ENCODE data around the gene UBE2QL1.

UBE2QL1 gene

GRCh38 chr5:6469836-6470235 is 21.2 kb downstream of the UBE2QL1 start:
- no peak overlapping the region for H3K4me3 ChIP-seq (ENCODE audit: low read depth, low read length)
- TF ChIP-seq CTCF (IDR thresholded peaks at IDR 0.05; ENCODE audit: low read depth, low read length) = no peak

- no peak for TF ChIP-seq CTCF (IDR thresholded peaks at IDR 0.05; ENCODE audit: low read depth, low read length)
These were observed 22.0 kb downstream of the UBE2QL1 start for GRCh38 chr5:6470672-6471071.

GRCh38 chr5:6471252-6471651 is 22.6 kb downstream of the UBE2QL1 start:
- no peak for TF ChIP-seq CTCF (IDR thresholded peaks at IDR 0.05; ENCODE audit: low read depth, low read length)

More at GRCh38 chr5:6470672-6471071, 22.0 kb downstream of the UBE2QL1 start:
- no peak overlapping the region for H3K4me3 ChIP-seq (ENCODE audit: low read depth, low read length)

GRCh38 chr5:6472792-6473191 is 24.1 kb downstream of the UBE2QL1 start:
- H3K4me3 ChIP-seq (ENCODE audit: low read depth, low read length) = no peak overlapping the region
- no peak for TF ChIP-seq CTCF (IDR thresholded peaks at IDR 0.05; ENCODE audit: low read depth, low read length)

More at GRCh38 chr5:6471252-6471651, 22.6 kb downstream of the UBE2QL1 start:
- H3K4me3 ChIP-seq (ENCODE audit: low read depth, low read length) = no peak overlapping the region

GRCh38 chr5:6473284-6473683 is 24.6 kb downstream of the UBE2QL1 start:
- TF ChIP-seq CTCF (IDR thresholded peaks at IDR 0.05; ENCODE audit: low read depth, low read length) = no peak
- H3K4me3 ChIP-seq (ENCODE audit: low read depth, low read length) = no peak overlapping the region

- no peak for TF ChIP-seq CTCF (IDR thresholded peaks at IDR 0.05; ENCODE audit: low read depth, low read length)
- no peak overlapping the region for H3K4me3 ChIP-seq (ENCODE audit: low read depth, low read length)
These were observed 27.1 kb downstream of the UBE2QL1 start for GRCh38 chr5:6475626-6476312.

- TF ChIP-seq CTCF (IDR thresholded peaks at IDR 0.05; ENCODE audit: low read depth, low read length) = no peak
- no peak overlapping the region for H3K4me3 ChIP-seq (ENCODE audit: low read depth, low read length)
These were observed 27.6 kb downstream of the UBE2QL1 start for GRCh38 chr5:6476313-6476661.
